ENCODE measurements around the gene KLHL6.

KLHL6 gene

GRCh38 chr3:183564046-183564445, 8.5 kb upstream of the KLHL6 start:
- no peak for TF ChIP-seq CTCF (conservative IDR thresholded peaks at IDR 0.05; ENCODE audit: low read depth, low read length)
- H3K4me3 ChIP-seq (ENCODE audit: low read length), result no peak overlapping the region
- no peak for DNase-seq (ENCODE audit: low read depth)

- H3K4me3 ChIP-seq (ENCODE audit: low read length), result no peak overlapping the region
- DNase-seq (ENCODE audit: low read depth), result no peak
- no peak for TF ChIP-seq CTCF (conservative IDR thresholded peaks at IDR 0.05; ENCODE audit: low read depth, low read length)
Observed at GRCh38 chr3:183563536-183563874, 8.0 kb upstream of the KLHL6 start.

GRCh38 chr3:183560607-183561006, 5.1 kb upstream of the KLHL6 start:
- H3K4me3 ChIP-seq (ENCODE audit: low read length), result no peak overlapping the region
- no peak for DNase-seq (ENCODE audit: low read depth)
- no peak for TF ChIP-seq CTCF (conservative IDR thresholded peaks at IDR 0.05; ENCODE audit: low read depth, low read length)

GRCh38 chr3:183558495-183558894, 3.0 kb upstream of the KLHL6 start:
- H3K4me3 ChIP-seq (ENCODE audit: low read length), result no peak overlapping the region
- no peak for DNase-seq (ENCODE audit: low read depth)
- no peak for TF ChIP-seq CTCF (conservative IDR thresholded peaks at IDR 0.05; ENCODE audit: low read depth, low read length)

GRCh38 chr3:183556722-183557121, 1.2 kb upstream of the KLHL6 start:
- no peak for TF ChIP-seq CTCF (conservative IDR thresholded peaks at IDR 0.05; ENCODE audit: low read depth, low read length)
- no peak for DNase-seq (ENCODE audit: low read depth)
- H3K4me3 ChIP-seq (ENCODE audit: low read length), result no peak overlapping the region

GRCh38 chr3:183554377-183554776, 1.1 kb downstream of the KLHL6 start:
- no peak for DNase-seq (ENCODE audit: low read depth)
- TF ChIP-seq CTCF (conservative IDR thresholded peaks at IDR 0.05; ENCODE audit: low read depth, low read length), result no peak
- no peak overlapping the region for H3K4me3 ChIP-seq (ENCODE audit: low read length)

GRCh38 chr3:183553334-183554026, 2.0 kb downstream of the KLHL6 start:
- DNase-seq (ENCODE audit: low read depth), result no peak
- no peak for TF ChIP-seq CTCF (conservative IDR thresholded peaks at IDR 0.05; ENCODE audit: low read depth, low read length)
- H3K4me3 ChIP-seq (ENCODE audit: low read length), result no peak overlapping the region
